Fibroblast of the aortic adventitia (primary cell): ENCODE data around the gene ADGRG1. TPM values are rescaled to one million over a fixed set of nuclear protein-coding genes. Genes with fewer than 3 reads are reported as not detected.
"Not testable (repeated sequence)": the region's sequence is repeated elsewhere in the genome, so short reads cannot be mapped to it uniquely, and the experiment has no call there.

ENCODE experiments used
- DNase-seq: peaks from one replicate; pipeline ENCODE4 v3.0.0-alpha.2; 2010; ENCODE audit warnings: low read depth
- H3K4me3 ChIP-seq: 2 replicates; pipeline ENCODE4 v1.5.1; 2011; ENCODE audit warnings: low read depth, mild to moderate bottlenecking, control low read depth, low read length, moderate library complexity
- total RNA-seq: library from RNA; depleted of rRNA; stranded (reverse); fragments of >200 nt; gene quantifications from 2 replicates; pipeline ENCODE4 v1.2.3, GENCODE V29; 2012; ENCODE audit warnings: low replicate concordance
- TF ChIP-seq, protein P1 (sequence below): IDR thresholded peaks from 2 replicates; pipeline ENCODE4 v1.5.1; 2011; ENCODE audit warnings: mild to moderate bottlenecking, low read length, control low read depth, inconsistent platforms; ENCODE audit not compliant: insufficient read depth

The ADGRG1 gene
- total RNA-seq, 1 donor = 9.8 TPM

DNA sequence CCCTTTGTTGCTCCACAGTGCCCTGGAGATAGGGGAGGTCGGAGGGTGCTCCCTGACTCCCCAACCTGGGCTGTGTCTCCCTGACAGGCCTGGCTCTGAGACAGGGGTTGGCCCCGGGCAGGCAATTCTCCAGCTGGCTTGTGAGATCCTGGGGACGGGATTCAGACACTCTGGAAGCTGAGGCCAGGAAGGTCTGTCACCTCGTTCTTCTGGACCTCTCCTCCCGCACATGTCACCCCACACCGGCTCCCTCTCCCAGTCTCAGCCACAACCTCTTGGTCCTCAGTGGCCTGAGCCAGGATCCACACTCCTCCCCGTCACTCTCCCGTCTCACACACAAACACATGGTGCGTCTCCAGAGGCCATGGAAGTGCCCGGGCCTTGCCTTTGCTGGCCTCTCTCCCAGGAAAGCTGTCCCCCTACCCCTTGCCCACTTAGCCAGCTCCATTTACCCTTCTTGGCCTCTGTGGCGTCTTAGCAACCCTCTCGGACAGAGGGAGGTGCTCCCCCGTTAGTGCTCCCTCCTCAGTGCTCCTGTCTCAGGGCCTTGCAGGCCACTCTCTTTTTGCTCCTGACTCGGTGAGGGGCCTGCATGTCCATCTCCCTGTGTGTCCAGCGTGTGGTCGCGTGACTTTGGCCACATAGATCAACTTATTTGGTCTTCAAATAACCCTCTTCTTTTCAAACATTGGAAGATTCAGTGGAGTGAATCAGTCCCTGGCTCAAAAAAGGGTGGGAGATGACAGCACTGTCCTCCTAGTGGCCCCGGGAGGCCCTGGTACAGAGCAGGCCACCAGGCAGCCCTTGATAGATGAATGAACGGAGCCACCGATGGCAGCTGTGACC lies 40.4 kb downstream of the ADGRG1 start:
- TF ChIP-seq, protein P1, sequence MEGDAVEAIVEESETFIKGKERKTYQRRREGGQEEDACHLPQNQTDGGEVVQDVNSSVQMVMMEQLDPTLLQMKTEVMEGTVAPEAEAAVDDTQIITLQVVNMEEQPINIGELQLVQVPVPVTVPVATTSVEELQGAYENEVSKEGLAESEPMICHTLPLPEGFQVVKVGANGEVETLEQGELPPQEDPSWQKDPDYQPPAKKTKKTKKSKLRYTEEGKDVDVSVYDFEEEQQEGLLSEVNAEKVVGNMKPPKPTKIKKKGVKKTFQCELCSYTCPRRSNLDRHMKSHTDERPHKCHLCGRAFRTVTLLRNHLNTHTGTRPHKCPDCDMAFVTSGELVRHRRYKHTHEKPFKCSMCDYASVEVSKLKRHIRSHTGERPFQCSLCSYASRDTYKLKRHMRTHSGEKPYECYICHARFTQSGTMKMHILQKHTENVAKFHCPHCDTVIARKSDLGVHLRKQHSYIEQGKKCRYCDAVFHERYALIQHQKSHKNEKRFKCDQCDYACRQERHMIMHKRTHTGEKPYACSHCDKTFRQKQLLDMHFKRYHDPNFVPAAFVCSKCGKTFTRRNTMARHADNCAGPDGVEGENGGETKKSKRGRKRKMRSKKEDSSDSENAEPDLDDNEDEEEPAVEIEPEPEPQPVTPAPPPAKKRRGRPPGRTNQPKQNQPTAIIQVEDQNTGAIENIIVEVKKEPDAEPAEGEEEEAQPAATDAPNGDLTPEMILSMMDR = no peak
- DNase-seq = no peak
- no peak overlapping the region for H3K4me3 ChIP-seq

DNA sequence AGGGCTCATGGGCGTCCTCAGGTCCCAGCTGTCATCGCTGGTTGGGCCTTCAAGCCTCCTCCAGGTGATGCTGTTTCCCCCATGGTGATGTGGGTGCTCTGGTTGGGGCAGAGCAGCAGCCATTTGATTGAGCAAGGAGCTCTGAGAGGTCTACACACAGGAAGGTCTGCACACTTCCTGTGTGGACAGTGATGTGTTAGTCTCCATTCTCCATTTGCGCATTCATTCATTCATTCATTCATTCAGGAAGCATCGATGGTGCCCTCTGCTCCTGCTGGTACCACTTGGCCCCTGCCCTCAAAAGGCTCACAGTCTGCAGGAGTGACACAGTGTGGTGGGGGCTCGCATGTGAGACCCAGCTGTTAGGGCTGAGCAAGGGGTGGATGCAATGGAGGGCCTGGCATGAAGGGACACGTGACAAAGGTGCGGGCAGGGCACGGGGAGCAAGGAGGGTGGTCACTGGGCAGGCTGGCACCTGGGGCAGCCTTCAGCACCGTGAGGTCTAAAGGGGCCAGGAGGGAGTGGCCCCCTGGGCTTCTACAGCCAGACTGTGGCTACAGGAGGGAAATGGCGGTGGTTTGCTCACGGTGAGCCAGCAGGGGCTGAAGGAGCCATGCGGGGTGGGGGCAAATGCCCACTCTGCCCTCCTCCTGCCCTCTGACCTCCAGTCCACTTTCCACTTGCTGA lies 41.2 kb downstream of the ADGRG1 start:
- TF ChIP-seq, protein P1 = no peak
- DNase-seq = no peak
- no peak overlapping the region for H3K4me3 ChIP-seq

DNA sequence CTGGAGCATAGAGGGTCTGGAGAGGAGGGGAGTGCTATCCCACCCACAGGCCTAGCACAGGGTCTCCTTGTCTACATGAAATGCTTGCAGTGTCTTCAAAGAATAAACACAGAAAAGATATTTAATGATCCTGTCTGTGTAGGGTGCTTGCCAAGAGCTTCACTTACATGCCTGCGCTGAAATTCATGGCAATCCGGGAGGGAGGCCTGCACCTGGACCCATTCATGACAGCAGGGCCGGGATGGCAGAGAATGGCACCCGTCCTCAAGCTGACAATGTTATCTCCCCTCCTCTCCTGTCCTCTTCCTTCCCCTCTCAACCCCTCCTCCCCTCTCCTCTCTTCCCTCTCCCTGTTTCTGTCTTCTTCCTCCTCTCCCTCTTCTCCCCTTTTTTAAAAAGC lies 41.8 kb downstream of the ADGRG1 start:
- DNase-seq = no peak
- TF ChIP-seq, protein P1 = no peak
- no peak overlapping the region for H3K4me3 ChIP-seq

DNA sequence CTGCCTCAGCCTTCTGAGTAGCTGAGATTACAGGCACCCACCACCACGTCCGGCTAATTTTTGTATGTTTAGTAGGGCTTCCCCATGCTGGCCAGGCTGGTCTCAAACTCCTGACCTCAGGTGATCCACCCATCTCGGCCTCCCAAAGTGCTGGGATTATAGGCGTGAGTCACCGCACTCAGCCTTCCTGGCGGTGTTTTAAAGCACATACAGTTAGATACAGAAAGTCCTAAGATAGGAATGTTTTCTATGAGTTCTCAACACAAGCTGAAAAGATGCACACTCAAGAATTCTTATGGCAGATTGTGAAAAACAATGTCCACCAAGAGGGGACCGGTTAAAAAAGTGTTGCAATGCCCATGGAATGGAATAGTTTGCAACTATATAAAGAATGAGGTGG lies 43.0 kb downstream of the ADGRG1 start:
- not testable (repeated sequence) for DNase-seq, H3K4me3 ChIP-seq

DNA sequence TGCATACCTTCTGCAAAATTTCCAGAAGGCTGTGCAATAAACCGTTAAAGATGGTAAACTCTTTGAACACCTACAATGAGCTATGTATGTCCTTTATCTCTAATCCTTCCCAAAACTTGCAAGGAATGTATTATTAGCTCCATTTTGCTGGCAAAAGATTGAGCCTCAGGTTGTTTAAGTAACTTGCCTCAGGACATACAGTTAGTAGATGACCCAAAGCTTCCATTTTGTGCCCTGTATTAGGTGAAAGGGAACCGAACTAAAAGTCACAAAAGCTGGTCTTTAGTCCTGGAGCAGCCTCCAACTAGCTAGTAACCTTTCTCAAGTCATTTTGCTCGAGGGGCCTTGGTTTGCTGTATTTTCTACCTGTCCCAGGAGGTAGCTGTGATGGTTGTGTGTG lies 44.0 kb downstream of the ADGRG1 start:
- TF ChIP-seq, protein P1 = no peak
- no peak overlapping the region for H3K4me3 ChIP-seq
- DNase-seq = no peak

DNA sequence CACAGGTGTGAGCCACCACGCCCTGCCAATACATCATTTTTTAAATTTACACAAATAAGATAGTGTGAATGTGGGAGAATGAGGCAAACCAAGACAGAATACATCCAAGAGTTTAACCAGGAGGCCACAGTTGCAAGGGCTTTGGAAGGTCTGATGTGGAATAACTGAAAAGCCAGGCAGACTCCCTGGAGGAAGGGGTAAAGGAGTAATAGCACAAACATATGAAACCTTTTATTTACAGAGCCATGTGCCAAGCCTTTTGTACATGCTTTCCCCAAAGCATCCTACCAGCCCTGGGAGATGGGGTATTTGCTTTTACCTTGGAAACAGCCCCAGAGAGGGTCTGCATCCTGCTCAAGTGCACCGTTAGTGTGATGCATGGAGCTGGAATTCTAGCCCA lies 44.4 kb downstream of the ADGRG1 start:
- DNase-seq = no peak
- TF ChIP-seq, protein P1 = no peak
- no peak overlapping the region for H3K4me3 ChIP-seq

DNA sequence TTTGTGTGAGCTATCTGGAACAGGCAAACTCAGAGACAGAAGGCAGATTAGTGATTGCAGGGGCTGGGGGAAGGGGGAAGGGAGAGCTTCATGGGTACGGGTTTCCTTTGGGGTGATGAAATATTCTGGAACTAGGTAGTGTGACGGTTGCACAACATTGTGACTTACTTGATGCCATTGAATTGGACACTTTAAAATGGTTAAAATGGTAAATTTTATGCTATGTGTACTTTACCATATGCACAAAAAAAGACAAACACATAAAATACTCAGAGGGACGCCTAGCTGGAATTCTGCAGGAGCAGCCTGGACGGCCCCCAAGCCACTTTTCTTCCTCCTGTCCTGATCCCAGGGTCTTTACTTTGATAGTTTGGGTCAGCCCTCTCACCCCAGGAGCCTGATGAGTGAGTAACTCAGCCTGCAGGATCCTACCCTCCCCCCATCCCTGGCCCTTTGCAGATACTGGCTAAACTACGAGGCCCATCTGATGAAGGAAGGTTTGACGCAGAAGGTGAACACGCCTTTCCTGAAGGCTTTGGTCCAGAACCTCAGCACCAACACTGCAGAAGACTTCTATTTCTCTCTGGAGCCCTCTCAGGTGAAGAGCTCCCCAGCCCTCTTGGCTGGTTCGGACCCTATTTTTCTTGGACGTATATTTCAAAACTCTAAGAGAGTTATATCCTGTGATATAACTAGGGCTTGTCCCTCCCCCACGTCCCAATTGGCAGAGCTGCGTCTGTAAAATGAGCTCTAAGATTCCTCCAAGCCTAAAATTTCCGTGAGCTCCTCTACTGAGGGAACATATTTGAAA lies 47.5 kb downstream of the ADGRG1 start:
- TF ChIP-seq, protein P1 = no peak
- peak; percentile 24 for DNase-seq
- H3K4me3 ChIP-seq = no peak overlapping the region
